ENCODE data around the gene SFMBT1. TPM values are rescaled to one million over a fixed set of nuclear protein-coding genes. Genes with fewer than 3 reads are reported as not detected.
"Not testable (repeated sequence)": the region's sequence is repeated elsewhere in the genome, so short reads cannot be mapped to it uniquely, and the experiment has no call there.

Gene SFMBT1
- total and polyA plus RNA-seq, 9 of the 15 experiments (the other 6 are each of a cell fraction or from before 2014, with no cell fraction given): 0.76 to 6.6 (median 3.6) TPM

- in situ Hi-C loops (cut with MboI): no loop called here
- no peaks in the 10 kb centered on the region for H3K9me1 ChIP-seq (ENCODE audit: control insufficient read depth, insufficient read depth, low read length)
- POLR2A ChIA-PET: interaction anchor here (1.2 kb wide), 1 partner anchor 10 kb away, joined by 6 read pairs; no protein-coding TSS in a partner anchor
- no peaks in the 10 kb centered on the region for H3K36me3 ChIP-seq (ENCODE audit: control insufficient read depth, insufficient read depth, low read length)
- peaks cover 1% of the 10 kb centered on the region; the same call in 2 of the 3 replicates for H3K79me2 ChIP-seq (ENCODE audit: control insufficient read depth, insufficient read depth, low read length)
- intact Hi-C loops (cut with micrococcal nuclease): no loop called here
- H3K27ac ChIP-seq (ENCODE audit: extremely low read depth, low read depth, low read length): no peak overlapping the region
- peak; percentile 43; the same call in 1 of the 3 replicates for ATAC-seq
- no peak overlapping the region for H2AFZ ChIP-seq (ENCODE audit: low read depth, low read length)
- H3K9me3 ChIP-seq (replicated peaks; ENCODE audit: control insufficient read depth, insufficient read depth, low read depth, low read length): no peaks in the 10 kb centered on the region
- CTCF ChIA-PET (ENCODE audit: low intra/inter-chr PET ratio): no interaction called here
- TF ChIP-seq CEBPZ (IDR thresholded peaks at IDR 0.05; ENCODE audit: borderline replicate concordance, low read depth, low read length): no peak
- H3K4me1 ChIP-seq (replicated peaks in 1 of 2; ENCODE audit: control insufficient read depth in 2 of 2, insufficient read depth in 2 of 2, low read length in 2 of 2): no peaks in the 10 kb centered on the region; a peak in 1 of 5 replicates
- no peak for FAIRE-seq
- DNase-seq (ENCODE audit: extremely low read depth in 1 of 4, low spot score in 3 of 4): no peak
- H3K4me3 ChIP-seq: no peak overlapping the region
- BruUV-seq (replicated peaks): no TSS peak
- H3K27me3 ChIP-seq (ENCODE audit: control insufficient read depth in 2 of 2, insufficient read depth in 2 of 2, low read length in 2 of 2): no peaks in the 10 kb centered on the region; a peak in 1 of 5 replicates
- no peaks in the 10 kb centered on the region for H4K20me1 ChIP-seq (replicated peaks; ENCODE audit: control insufficient read depth, insufficient read depth, low read length)
- WGBS (ENCODE audit: insufficient coverage, low coverage, missing lambda C conversion rate): 73% methylated on average over 11 of the region's 11 CpGs
- no peak overlapping the region for H3K9ac ChIP-seq (ENCODE audit: insufficient read depth in 1 of 2, low read depth in 2 of 2, low read length in 2 of 2)
- no peak overlapping the region for H3K4me2 ChIP-seq (ENCODE audit: insufficient read depth, low read length)
Measured at GRCh38 chr3:53035825-53036619, 9.9 kb downstream of the SFMBT1 start.

GRCh38 chr3:53035018-53035417, 10.9 kb downstream of the SFMBT1 start:
- H3K36me3 ChIP-seq (ENCODE audit: control insufficient read depth, insufficient read depth, low read length); DNase-seq (ENCODE audit: extremely low read depth in 1 of 4, low spot score in 3 of 4); ATAC-seq; H3K9me3 ChIP-seq (replicated peaks; ENCODE audit: control insufficient read depth, insufficient read depth, low read depth, low read length); H3K27me3 ChIP-seq (ENCODE audit: control insufficient read depth in 2 of 2, insufficient read depth in 2 of 2, low read length in 2 of 2); BruUV-seq (replicated peaks); in situ Hi-C loops (cut with MboI); intact Hi-C loops (cut with micrococcal nuclease); H3K4me1 ChIP-seq (replicated peaks in 1 of 2; ENCODE audit: control insufficient read depth in 2 of 2, insufficient read depth in 2 of 2, low read length in 2 of 2); H3K79me2 ChIP-seq (ENCODE audit: control insufficient read depth, insufficient read depth, low read length); H2AFZ ChIP-seq (ENCODE audit: low read depth, low read length); H4K20me1 ChIP-seq (replicated peaks; ENCODE audit: control insufficient read depth, insufficient read depth, low read length); H3K4me3 ChIP-seq; H3K4me2 ChIP-seq (ENCODE audit: insufficient read depth, low read length); H3K27ac ChIP-seq (ENCODE audit: extremely low read depth, low read depth, low read length); FAIRE-seq; CTCF ChIA-PET (ENCODE audit: low intra/inter-chr PET ratio); H3K9me1 ChIP-seq (ENCODE audit: control insufficient read depth, insufficient read depth, low read length); H3K9ac ChIP-seq (ENCODE audit: insufficient read depth in 1 of 2, low read depth in 2 of 2, low read length in 2 of 2): not testable (repeated sequence)
- WGBS (ENCODE audit: insufficient coverage, low coverage, missing lambda C conversion rate): 74% methylated on average over 5 of the region's 5 CpGs
- POLR2A ChIA-PET: interaction anchor here (1.3 kb wide), 1 partner anchor 9 kb away, joined by 3 read pairs; no protein-coding TSS in a partner anchor

GRCh38 chr3:53034411-53034810, 11.5 kb downstream of the SFMBT1 start:
- FAIRE-seq; H3K36me3 ChIP-seq (ENCODE audit: control insufficient read depth, insufficient read depth, low read length); H3K27ac ChIP-seq (ENCODE audit: extremely low read depth, low read depth, low read length); CTCF ChIA-PET (ENCODE audit: low intra/inter-chr PET ratio); H4K20me1 ChIP-seq (replicated peaks; ENCODE audit: control insufficient read depth, insufficient read depth, low read length); H3K79me2 ChIP-seq (ENCODE audit: control insufficient read depth, insufficient read depth, low read length); H3K4me1 ChIP-seq (replicated peaks in 1 of 2; ENCODE audit: control insufficient read depth in 2 of 2, insufficient read depth in 2 of 2, low read length in 2 of 2); H3K4me3 ChIP-seq; H3K9me3 ChIP-seq (replicated peaks; ENCODE audit: control insufficient read depth, insufficient read depth, low read depth, low read length); H3K27me3 ChIP-seq (ENCODE audit: control insufficient read depth in 2 of 2, insufficient read depth in 2 of 2, low read length in 2 of 2); ATAC-seq; H3K9me1 ChIP-seq (ENCODE audit: control insufficient read depth, insufficient read depth, low read length); BruUV-seq (replicated peaks); intact Hi-C loops (cut with micrococcal nuclease); H2AFZ ChIP-seq (ENCODE audit: low read depth, low read length); DNase-seq (ENCODE audit: extremely low read depth in 1 of 4, low spot score in 3 of 4); in situ Hi-C loops (cut with MboI); H3K4me2 ChIP-seq (ENCODE audit: insufficient read depth, low read length); H3K9ac ChIP-seq (ENCODE audit: insufficient read depth in 1 of 2, low read depth in 2 of 2, low read length in 2 of 2): not testable (repeated sequence)
- WGBS (ENCODE audit: insufficient coverage, low coverage, missing lambda C conversion rate): 81% methylated on average over 7 of the region's 10 CpGs
- POLR2A ChIA-PET: interaction anchor here (1.3 kb wide), 1 partner anchor 9 kb away, joined by 3 read pairs; no protein-coding TSS in a partner anchor

All from K562 (cell line).